Upper lobe of left lung (tissue), 6 donors: ENCODE data around the gene ATRNL1. TPM values are rescaled to one million over a fixed set of nuclear protein-coding genes. Genes with fewer than 3 reads are reported as not detected.
"Not testable (repeated sequence)": the region's sequence is repeated elsewhere in the genome, so short reads cannot be mapped to it uniquely, and the experiment has no call there.

Experiments used
- ATAC-seq, 2 donors: fragments of 200-7000 bp; cut with Tn5 transposase; one replicate each; pipeline ENCODE4 v1.9.1; 2022; ENCODE audit warnings: mild to moderate bottlenecking in 2 of 2, moderate library complexity in 2 of 2; ENCODE audit not compliant: low FRiP score in 2 of 2
- DNase-seq, 2 donors: peaks; one replicate each; pipeline ENCODE4 v3.0.0-alpha.2; 2019 to 2020
- H3K27ac ChIP-seq, 4 donors: fragments of 200-600 bp; sonication (generic); one replicate each; pipeline ENCODE4 v1.5.1; 2016 to 2019
- H3K27me3 ChIP-seq, 4 donors: fragments of 200-600 bp; sonication (generic); one replicate each; pipeline ENCODE4 v1.5.1; 2017 to 2019
- H3K36me3 ChIP-seq, 4 donors: fragments of 200-600 bp; sonication (generic); one replicate each; pipeline ENCODE4 v1.5.1; 2016 to 2019
- H3K4me1 ChIP-seq, 4 donors: fragments of 200-600 bp; sonication (generic); one replicate each; pipeline ENCODE4 v1.5.1; 2018 to 2019
- H3K4me3 ChIP-seq, 4 donors: fragments of 200-600 bp; sonication (generic); one replicate each; pipeline ENCODE4 v1.5.1; 2017 to 2019; ENCODE audit warnings: mild to moderate bottlenecking in 2 of 4, moderate library complexity in 1 of 4
- H3K9me3 ChIP-seq, 4 donors: fragments of 200-600 bp; sonication (generic); one replicate each; pipeline ENCODE4 v1.5.1; 2018 to 2019
- CTCF ChIP-seq, 6 experiments: fragments of 450-650 bp in 4 of 6; fragments of 200-600 bp in 2 of 6; sonication (generic) in 2 of 6; IDR thresholded peaks; one replicate each; pipeline ENCODE4 v1.5.1; 2016 to 2019; ENCODE audit warnings: antibody characterized with exemption in 6 of 6
- EP300 ChIP-seq, 4 donors: sonication (generic); formaldehyde crosslinking; IDR thresholded peaks; one replicate each; pipeline ENCODE4 v1.5.1; 2017; ENCODE audit warnings: antibody characterized with exemption in 4 of 4, control low read depth in 2 of 4
- POLR2A ChIP-seq, 4 donors: fragments of 450-650 bp; IDR thresholded peaks; one replicate each; pipeline ENCODE4 v1.5.1; 2016 to 2017; ENCODE audit warnings: antibody characterized with exemption in 4 of 4, mild to moderate bottlenecking in 2 of 4
- POLR2AphosphoS5 ChIP-seq, 2 donors: sonication (generic); formaldehyde crosslinking; IDR thresholded peaks; one replicate each; pipeline ENCODE4 v1.5.1; 2017; ENCODE audit warnings: antibody characterized with exemption in 2 of 2
- WGBS, 2 donors: methylation state at CpG; one replicate each; pipeline ENCODE4 v1.1.5; 2017 to 2018; 5-methylcytosine and 5-hydroxymethylcytosine counted together
- total RNA-seq, 6 donors: library from RNA; depleted of rRNA in 4 of 6; stranded (reverse); fragments of >200 nt in 4 of 6; gene quantifications; one replicate each; pipeline versions ENCODE4 v1.1.0 to v1.2.1, GENCODE V29; 2016 to 2021
- donor health status: DM: no; HTN: no; CAD: no; lungs with moderate emphysema.
- donor health status: DM: no; HTN: yes; CAD: no; lungs with severe emphysema.

The ATRNL1 gene
- total RNA-seq, 6 donors from 2014 or later = 0.11 to 1.0 (median 0.39) TPM

DNA sequence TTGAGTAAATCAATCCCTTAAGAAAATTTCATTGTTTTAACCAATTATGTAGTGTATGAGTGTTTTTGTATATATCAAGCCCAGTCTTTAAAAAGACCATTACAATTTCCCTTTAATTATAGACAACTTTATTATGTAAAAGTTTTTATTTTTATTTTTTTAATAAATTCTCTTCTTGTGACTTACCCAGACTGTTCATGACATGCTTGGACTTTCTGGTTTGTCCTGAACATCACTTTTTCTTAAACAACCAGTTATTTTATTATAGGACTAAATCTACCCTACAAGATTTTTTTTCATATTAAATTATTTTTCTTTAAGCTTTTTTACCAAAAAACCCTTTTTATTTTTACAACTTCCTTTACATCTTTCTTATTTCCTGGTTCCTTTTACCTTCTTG is 410.4 kb downstream of the ATRNL1 start:
- ATAC-seq = no peak
- Histone ChIP-seq H3K36me3 (no peaks in the 10 kb centered on the region), H3K4me1 (no peaks in the 10 kb centered on the region), H3K4me3 (no peak overlapping the region), H3K27me3 (no peaks in the 10 kb centered on the region), H3K27ac (no peak overlapping the region), H3K9me3 (peaks cover 0 to 5% (median 2%) of the 10 kb centered on the region in 4 donors)
- TF ChIP-seq POLR2A (IDR thresholded peaks at IDR 0.05) (no peak), EP300 (IDR thresholded peaks at IDR 0.05) (no peak), POLR2AphosphoS5 (IDR thresholded peaks at IDR 0.05) (no peak), CTCF (IDR thresholded peaks at IDR 0.05) (no peak)
- DNase-seq = no peak

DNA sequence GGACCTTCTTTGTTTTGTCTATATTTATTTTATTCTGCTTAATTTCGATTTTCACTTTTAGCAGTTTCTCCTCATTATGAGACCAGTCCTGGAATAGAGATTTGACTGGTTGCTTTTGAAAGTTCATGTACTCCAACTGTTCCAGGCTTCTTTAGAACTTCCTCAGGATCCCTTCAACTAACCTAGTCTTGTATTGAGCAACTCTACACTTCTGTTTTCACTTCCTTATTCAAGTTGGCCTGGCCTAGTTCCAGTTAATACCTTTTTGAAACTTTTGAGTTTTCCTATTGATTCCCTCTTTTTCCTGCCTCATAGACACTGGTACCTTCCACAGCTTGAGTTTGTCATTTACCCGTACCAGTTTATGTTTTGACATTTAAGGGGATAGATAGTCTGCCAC is 421.7 kb downstream of the ATRNL1 start:
- no peaks in the 10 kb centered on the region for H3K27me3 ChIP-seq
- peaks cover 0 to 3% (median 0%) of the 10 kb centered on the region in 4 donors for H3K9me3 ChIP-seq
- no peaks in the 10 kb centered on the region for H3K4me1 ChIP-seq
- ATAC-seq (no peak), DNase-seq (no peak)
- 70 to 78% methylated on average over 2 of the region's 2 CpGs for WGBS, 2 donors
- TF ChIP-seq CTCF (IDR thresholded peaks at IDR 0.05) (no peak), POLR2AphosphoS5 (IDR thresholded peaks at IDR 0.05) (no peak), EP300 (IDR thresholded peaks at IDR 0.05) (no peak), POLR2A (IDR thresholded peaks at IDR 0.05) (no peak)
- H3K36me3 ChIP-seq = no peaks in the 10 kb centered on the region
- H3K27ac ChIP-seq = no peak overlapping the region
- H3K4me3 ChIP-seq = no peak overlapping the region

DNA sequence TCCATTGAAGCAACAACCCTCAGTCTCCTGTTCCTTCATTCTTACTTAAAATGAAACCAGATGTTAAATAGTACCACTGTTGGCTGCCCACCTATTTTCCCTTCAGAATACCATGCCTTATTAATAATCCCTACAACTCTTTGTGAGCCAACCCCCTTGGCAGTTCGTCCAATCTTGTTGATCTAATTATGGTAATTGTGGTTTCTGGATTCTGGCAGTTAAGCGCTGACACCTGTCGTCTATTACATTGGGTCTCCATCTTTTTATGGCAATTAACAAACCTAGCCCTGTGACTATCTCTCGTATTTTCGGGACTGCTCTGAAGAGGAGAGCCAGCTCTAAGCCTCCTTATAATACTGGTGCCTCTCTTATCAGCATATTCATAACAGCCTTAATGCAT is 432.0 kb downstream of the ATRNL1 start:
- TF ChIP-seq POLR2A (IDR thresholded peaks at IDR 0.05) (no peak), POLR2AphosphoS5 (IDR thresholded peaks at IDR 0.05) (no peak), EP300 (IDR thresholded peaks at IDR 0.05) (no peak), CTCF (IDR thresholded peaks at IDR 0.05) (no peak)
- H3K27ac ChIP-seq = no peak overlapping the region
- H3K9me3 ChIP-seq = peaks cover 0 to 7% (median 2%) of the 10 kb centered on the region in 4 donors
- H3K36me3 ChIP-seq = no peaks in the 10 kb centered on the region
- ATAC-seq = no peak
- H3K4me1 ChIP-seq = no peaks in the 10 kb centered on the region
- DNase-seq = no peak
- H3K27me3 ChIP-seq = no peaks in the 10 kb centered on the region
- 82 to 85% methylated on average over 5 of the region's 5 CpGs for whole genome bisulfite sequencing, 2 donors
- H3K4me3 ChIP-seq = no peak overlapping the region

DNA sequence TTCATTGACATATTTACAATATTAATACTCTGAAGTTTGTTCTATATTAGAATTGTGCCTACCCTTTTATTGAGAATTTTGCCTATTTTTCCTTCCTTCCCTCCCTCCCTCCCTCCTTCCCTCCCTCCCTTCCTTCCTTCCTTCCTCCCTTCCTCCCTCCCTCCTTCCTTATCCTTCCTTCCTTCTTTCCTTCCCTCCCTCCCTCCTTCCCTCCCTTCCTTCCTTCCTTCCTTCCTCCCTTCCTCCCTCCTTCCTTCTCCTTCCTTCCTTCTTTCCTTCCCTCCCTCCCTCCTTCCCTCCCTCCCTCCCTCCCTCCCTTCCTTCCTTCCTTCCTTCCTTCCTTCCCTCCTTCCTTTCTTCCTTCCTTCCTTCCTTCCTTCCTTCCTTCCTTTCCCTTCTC is 434.5 kb downstream of the ATRNL1 start:
- not testable (repeated sequence) for ATAC-seq, DNase-seq

DNA sequence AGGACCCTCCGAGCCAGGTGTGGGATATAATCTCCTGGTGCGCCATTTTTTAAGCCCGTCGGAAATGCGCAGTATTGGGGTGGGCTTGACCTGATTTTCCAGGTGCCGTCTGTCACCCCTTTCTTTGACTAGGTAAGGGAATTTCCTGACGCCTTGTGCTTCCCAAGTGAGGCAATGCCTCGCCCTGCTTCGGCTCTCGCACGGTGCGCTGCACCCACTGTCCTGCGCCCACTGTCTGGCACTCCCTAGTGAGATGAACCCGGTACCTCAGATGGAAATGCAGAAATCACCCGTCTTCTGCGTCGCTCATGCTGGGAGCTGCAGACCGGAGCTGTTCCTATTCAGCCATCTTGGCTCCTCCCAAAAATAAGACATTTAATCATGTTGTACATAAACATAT is 443.2 kb downstream of the ATRNL1 start:
- H3K27me3 ChIP-seq, H3K4me1 ChIP-seq: not testable (repeated sequence)
- DNase-seq = peak in 1 of 2 donors; percentile 62

More for the DNA sequence above, 434.5 kb downstream of the ATRNL1 start:
- not testable (repeated sequence) for H3K4me3 ChIP-seq, H3K9me3 ChIP-seq, H3K27ac ChIP-seq, H3K4me1 ChIP-seq, H3K36me3 ChIP-seq, H3K27me3 ChIP-seq

GRCh38 chr10:115539142-115539762 is 446.1 kb downstream of the ATRNL1 start:
- TF ChIP-seq EP300 (IDR thresholded peaks at IDR 0.05) (no peak), CTCF (IDR thresholded peaks at IDR 0.05) (no peak), POLR2AphosphoS5 (IDR thresholded peaks at IDR 0.05) (no peak), POLR2A (IDR thresholded peaks at IDR 0.05) (no peak)
- H3K27ac ChIP-seq = no peak overlapping the region
- no peak for DNase-seq
- no peaks in the 10 kb centered on the region for H3K36me3 ChIP-seq
- H3K4me1 ChIP-seq = no peaks in the 10 kb centered on the region
- H3K9me3 ChIP-seq = no peaks in the 10 kb centered on the region
- no peaks in the 10 kb centered on the region for H3K27me3 ChIP-seq
- ATAC-seq = no peak
- no peak overlapping the region for H3K4me3 ChIP-seq

More for the DNA sequence above, 443.2 kb downstream of the ATRNL1 start:
- H3K4me3 ChIP-seq, H3K36me3 ChIP-seq, ATAC-seq, H3K27ac ChIP-seq, H3K9me3 ChIP-seq: not testable (repeated sequence)
- WGBS, 2 donors = 86 to 95% methylated on average over 12 to 18 of the region's 18 CpGs
